ENCODE measurements around the gene ZNF207. TPM values are rescaled to one million over a fixed set of nuclear protein-coding genes. Genes with fewer than 3 reads are reported as not detected.
"Not testable (repeated sequence)": the region's sequence is repeated elsewhere in the genome, so short reads cannot be mapped to it uniquely, and the experiment has no call there.

Gene ZNF207
- total RNA-seq, 1 donor from 2014 or later = 169 TPM

GRCh38 chr17:32331243-32332040 lies 18.5 kb upstream of the ZNF207 start:
- intact Hi-C loops (cut with DNase I) = no loop called here
- ATAC-seq = no peak
- DNase-seq (ENCODE audit: low spot score) = no peak

DNA sequence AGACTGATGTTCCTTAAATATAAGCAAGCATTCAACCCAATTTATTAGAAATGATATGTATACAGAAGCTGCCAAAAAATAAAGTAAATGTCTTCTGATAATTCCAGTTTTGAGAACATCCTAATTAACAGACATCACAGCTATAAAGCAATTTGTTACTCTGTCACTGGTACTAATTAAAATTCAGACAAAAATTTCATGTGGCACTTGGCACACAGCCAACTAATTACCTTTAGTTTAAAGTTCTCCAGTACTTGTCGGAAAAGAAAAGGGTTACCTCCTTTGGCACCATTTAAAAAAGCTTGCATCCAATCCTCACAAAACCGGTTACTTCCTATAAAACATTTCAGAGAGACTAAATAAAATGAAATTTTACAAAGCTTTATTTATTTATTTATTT lies 16.8 kb upstream of the ZNF207 start:
- no peak for DNase-seq (ENCODE audit: low spot score)
- ATAC-seq = no peak
- intact Hi-C loops (cut with DNase I) = no loop called here

DNA sequence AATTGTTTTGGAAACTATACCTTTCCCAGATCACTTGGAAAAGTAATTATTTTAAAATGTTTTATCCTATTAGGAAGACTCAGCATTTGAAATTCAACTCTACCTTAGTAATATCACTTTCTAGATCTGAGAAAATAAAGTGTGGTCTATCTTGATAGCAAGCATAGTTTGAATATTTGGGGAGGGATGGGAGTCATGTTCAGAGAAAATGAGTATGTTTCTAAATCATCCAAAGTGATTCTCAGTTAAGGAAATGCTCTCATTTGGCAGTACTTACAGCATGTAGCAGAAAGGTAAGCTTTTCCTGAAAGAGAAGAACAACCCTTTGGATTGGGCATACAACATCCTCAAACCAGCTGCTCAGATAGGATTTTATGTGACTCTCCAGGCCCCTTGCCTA lies 14.9 kb upstream of the ZNF207 start:
- intact Hi-C loops (cut with DNase I) = no loop called here
- DNase-seq (ENCODE audit: low spot score) (no peak), ATAC-seq (no peak)

GRCh38 chr17:32335687-32336086 lies 14.3 kb upstream of the ZNF207 start:
- intact Hi-C loops (cut with DNase I) = no loop called here
- ATAC-seq (no peak), DNase-seq (ENCODE audit: low spot score) (no peak)

- intact Hi-C loops (cut with DNase I) = no loop called here
- ATAC-seq = no peak
- DNase-seq (ENCODE audit: low spot score) = no peak
Measured at GRCh38 chr17:32341141-32341856, 8.7 kb upstream of the ZNF207 start.

DNA sequence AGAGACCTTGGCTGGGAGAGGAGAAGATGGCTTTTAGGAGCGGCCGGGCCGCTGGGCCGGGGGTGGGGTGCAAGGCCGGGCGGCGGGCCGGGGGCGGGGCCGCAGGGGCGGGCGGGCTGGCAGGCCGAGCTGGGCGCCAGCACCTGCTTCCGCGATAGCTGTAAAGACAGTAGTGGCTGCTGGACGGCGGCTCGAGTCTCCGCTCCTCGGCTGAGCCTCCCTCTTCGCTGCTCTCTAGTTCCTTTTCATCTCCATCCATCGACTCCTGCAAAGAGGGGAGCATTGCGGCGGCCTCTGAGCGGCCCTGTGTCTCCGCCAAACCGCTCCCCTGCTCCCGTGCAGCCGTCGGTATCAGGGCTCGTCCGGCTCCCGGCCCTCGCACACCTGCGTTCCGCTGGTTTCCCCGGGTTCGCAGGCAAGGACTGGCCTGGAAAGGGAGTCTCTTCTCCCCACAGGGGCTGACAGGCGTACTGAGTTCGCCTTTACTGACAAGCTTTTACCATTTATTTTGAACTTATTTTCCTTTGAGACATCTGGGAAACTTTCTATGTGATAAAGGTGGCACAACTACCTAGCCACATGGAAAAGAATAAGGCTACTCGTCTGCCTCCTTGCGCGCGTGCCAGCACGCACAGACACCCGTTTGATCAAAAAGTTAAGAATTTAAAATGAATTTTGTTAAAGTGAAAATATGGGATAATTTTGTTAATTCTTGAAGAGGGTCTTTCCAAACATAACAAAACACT lies 7.9 kb upstream of the ZNF207 start, which contains the start of gene C17orf75:
TSS of gene C17orf75 (minus strand) at position 317 of the 746 bp plus-strand sequence. CDS start at position 283, 34 bp downstream.
- ATAC-seq (peak; percentile 95), DNase-seq (ENCODE audit: low spot score) (peak; percentile 87)
- intact Hi-C loops (cut with DNase I) = no loop called here

- ATAC-seq (no peak), DNase-seq (ENCODE audit: low spot score) (no peak)
- intact Hi-C loops (cut with DNase I) = no loop called here
Measured at GRCh38 chr17:32342603-32343325, 7.2 kb upstream of the ZNF207 start.

DNA sequence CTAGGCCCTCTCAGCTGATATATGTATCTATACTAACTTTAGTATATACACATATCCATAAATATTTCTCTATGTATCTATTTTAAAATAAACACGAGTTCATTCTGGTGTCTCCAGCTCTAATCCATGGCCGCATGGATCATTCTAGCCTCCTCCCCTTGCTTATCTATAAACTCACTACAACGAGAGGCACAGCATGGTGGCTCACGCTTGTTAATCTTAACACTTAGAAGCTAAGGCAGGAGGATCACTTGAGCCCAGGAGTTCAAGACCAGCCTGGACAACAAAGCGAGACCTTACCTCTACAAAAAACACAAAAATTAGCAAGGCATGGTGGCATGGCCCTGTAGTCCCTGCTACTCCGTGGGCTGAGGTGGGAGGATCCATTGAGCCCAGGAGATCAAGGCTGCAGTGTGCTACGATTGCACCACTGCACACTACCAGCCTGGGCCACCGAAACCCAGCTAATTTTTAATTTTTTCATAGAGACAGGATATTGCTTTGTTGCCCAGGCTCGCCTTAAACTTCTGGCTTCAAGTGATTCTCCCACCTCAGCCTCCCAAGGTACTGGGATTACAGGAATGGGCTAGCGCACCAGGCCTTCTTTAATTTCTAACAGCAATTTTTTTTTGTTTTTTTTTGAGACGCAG lies 3.9 kb upstream of the ZNF207 start:
- DNase-seq (ENCODE audit: low spot score) = no peak
- no peak for ATAC-seq
- intact Hi-C loops (cut with DNase I) = no loop called here

- intact Hi-C loops (cut with DNase I) = no loop called here
- ATAC-seq (no peak), DNase-seq (ENCODE audit: low spot score) (no peak)
Measured at GRCh38 chr17:32348483-32348800, 1.5 kb upstream of the ZNF207 start.

GRCh38 chr17:32349503-32349853 lies 479 bp upstream of the ZNF207 start:
- intact Hi-C loops (cut with DNase I) = no loop called here
- ATAC-seq (peak; percentile 36), DNase-seq (ENCODE audit: low spot score) (no peak)

DNA sequence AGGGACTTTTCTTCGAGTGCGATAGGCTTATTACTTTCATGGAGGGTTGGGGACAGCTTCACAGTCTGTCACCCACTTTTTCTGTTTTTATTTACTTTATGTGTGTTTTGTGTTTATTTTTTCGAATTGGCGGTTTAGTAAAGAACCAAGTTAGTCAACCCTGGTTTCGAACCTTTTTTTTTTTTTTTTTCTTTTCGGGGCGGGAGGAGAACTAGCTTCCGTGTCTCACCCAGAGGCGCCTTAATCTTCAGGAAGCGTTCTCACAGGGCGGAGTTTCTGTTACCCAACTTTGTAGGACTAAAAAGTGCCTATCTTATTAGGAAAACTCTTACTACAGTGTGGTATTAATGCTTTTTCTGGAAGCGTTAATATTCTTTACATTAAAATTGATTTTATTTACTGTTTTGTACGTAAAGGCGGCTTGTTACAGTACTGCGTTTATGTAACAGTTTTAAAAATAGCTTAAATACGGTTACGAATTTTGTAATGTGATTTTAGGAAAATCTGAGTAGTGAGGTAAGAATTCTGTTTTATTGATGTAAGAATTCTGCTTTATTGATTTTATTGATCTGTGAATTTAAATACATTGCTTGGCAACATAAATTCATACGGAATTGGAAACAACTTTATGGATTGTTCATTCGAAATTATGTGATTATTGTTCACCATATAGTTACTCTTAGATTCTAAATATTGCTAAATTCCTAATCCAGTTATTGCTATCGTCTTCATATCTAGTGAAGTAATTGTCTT lies 885 bp downstream of the ZNF207 start:
- intact Hi-C loops (cut with DNase I) = no loop called here
- ATAC-seq (peak; percentile 74), DNase-seq (ENCODE audit: low spot score) (no peak)

DNA sequence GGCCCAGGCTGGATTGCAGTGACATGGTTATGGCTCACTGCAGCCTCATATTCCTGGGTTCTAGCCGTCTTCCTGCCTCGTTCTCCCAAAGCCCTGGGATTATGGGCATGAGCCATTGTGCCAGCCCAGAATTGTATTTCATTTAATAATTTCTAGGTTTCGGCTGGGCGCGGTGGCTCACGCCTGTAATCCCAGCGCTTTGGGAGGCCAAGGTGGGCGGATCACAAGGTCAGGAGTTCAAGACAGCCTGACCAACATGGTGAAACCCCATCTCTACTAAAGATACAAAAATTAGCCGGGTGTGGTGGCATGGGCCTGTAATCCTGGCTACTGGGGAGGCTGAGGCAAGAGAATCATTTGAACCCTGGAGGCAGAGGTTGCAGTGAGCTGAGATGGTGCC lies 2.8 kb downstream of the ZNF207 start:
- intact Hi-C loops (cut with DNase I); DNase-seq (ENCODE audit: low spot score); ATAC-seq: not testable (repeated sequence)

GRCh38 chr17:32355649-32356377 lies 5.9 kb downstream of the ZNF207 start:
- ATAC-seq (no peak), DNase-seq (ENCODE audit: low spot score) (no peak)
- intact Hi-C loops (cut with DNase I) = no loop called here

DNA sequence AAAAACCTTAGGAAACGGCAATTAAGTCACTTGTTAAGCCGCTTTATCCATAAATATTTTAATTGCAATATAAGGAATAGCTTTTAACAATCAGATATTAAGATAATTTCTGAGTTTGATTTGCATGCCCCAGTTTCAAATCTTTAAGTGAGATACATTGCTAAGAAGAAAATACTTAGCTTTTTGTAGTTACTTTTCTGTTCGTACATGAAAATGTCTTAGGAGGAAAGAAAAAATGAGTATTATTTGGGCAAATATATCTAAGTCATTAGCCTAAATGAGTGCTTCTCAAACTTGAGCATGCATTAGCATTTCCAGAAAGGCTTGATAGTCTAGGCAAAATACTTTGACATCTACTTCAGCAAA lies 6.4 kb downstream of the ZNF207 start:
- ATAC-seq (no peak), DNase-seq (ENCODE audit: low spot score) (no peak)

GRCh38 chr17:32356750-32357149 lies 6.8 kb downstream of the ZNF207 start:
- intact Hi-C loops (cut with DNase I) = no loop called here
- ATAC-seq (no peak), DNase-seq (ENCODE audit: low spot score) (no peak)

More for the DNA sequence above, 6.4 kb downstream of the ZNF207 start:
- intact Hi-C loops (cut with DNase I) = no loop called here

- ATAC-seq (no peak), DNase-seq (ENCODE audit: low spot score) (no peak)
- intact Hi-C loops (cut with DNase I) = no loop called here
Measured at GRCh38 chr17:32357615-32358014, 7.7 kb downstream of the ZNF207 start.

GRCh38 chr17:32361270-32361669 lies 11.3 kb downstream of the ZNF207 start:
- intact Hi-C loops (cut with DNase I) = no loop called here
- DNase-seq (ENCODE audit: low spot score) (no peak), ATAC-seq (no peak)

DNA sequence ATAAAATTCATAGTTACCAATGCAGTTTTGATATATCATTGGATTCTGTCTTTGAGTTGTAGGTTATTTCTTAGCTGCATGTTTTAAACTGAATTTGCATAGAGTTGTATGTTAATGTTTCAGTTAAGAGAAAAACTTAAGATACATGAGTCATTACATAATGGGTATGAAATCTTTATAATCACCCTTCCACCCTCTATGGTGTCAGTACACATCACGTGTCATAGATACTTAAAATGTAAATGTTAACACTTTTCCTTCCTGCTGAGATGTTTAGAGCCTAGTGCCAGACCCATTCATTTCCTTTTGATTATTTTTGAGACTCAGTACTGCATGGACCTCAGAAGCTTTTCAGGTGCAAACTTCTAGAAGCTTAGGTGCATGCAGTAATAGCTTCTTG lies 20.5 kb downstream of the ZNF207 start:
- ATAC-seq = no peak
- DNase-seq (ENCODE audit: low spot score) = no peak
- intact Hi-C loops (cut with DNase I) = no loop called here
